Skeletal muscle tissue (tissue), 4 donors: ENCODE data around the gene CRNN. TPM values are rescaled to one million over a fixed set of nuclear protein-coding genes. Genes with fewer than 3 reads are reported as not detected.

Experiments
- H3K27ac ChIP-seq: one replicate; pipeline ENCODE4 v1.7.0; 2013; ENCODE audit warnings: mild to moderate bottlenecking, low read depth, low read length, inconsistent platforms
- H3K27me3 ChIP-seq, 3 donors: one replicate each; pipeline ENCODE4 v1.7.0; 2013; ENCODE audit warnings: low read length in 3 of 3; ENCODE audit not compliant: control insufficient read depth in 3 of 3, insufficient read depth in 3 of 3
- H3K36me3 ChIP-seq, 3 donors: one replicate each; pipeline ENCODE4 v1.7.0; 2013; ENCODE audit warnings: low read length in 3 of 3; ENCODE audit not compliant: control insufficient read depth in 3 of 3, insufficient read depth in 3 of 3
- H3K4me1 ChIP-seq, 3 donors: one replicate each; pipeline ENCODE4 v1.7.0; 2013; ENCODE audit warnings: low read length in 3 of 3, mild to moderate bottlenecking in 3 of 3; ENCODE audit not compliant: control insufficient read depth in 3 of 3, insufficient read depth in 3 of 3
- H3K4me3 ChIP-seq, 3 donors: one replicate each; pipeline ENCODE4 v1.7.0; 2013; ENCODE audit warnings: low read length in 3 of 3
- H3K9ac ChIP-seq, 3 donors: one replicate each; pipeline ENCODE4 v1.7.0; 2013; ENCODE audit warnings: low read length in 3 of 3, mild to moderate bottlenecking in 3 of 3, moderate library complexity in 2 of 3, low read depth in 1 of 3
- H3K9me3 ChIP-seq, 3 donors: one replicate each; pipeline ENCODE4 v1.7.0; 2013; ENCODE audit warnings: low read length in 3 of 3; ENCODE audit not compliant: control insufficient read depth in 3 of 3
- total RNA-seq: library from RNA; depleted of rRNA; stranded (reverse); fragments of >200 nt; gene quantifications from one replicate; pipeline ENCODE4 v1.2.3, GENCODE V29; 2014
- donor health status: Osteomylitis.

CRNN gene
- total RNA-seq, 1 donor from 2014 or later, result not detected

- no peaks in the 10 kb centered on the region for H3K36me3 ChIP-seq
- H3K27me3 ChIP-seq, result peaks cover 0 to 6% (median 2%) of the 10 kb centered on the region in 3 donors
- H3K4me3 ChIP-seq, result no peak overlapping the region
- no peak overlapping the region for H3K27ac ChIP-seq
- no peak overlapping the region for H3K9ac ChIP-seq
- peaks cover 0 to 5% (median 3%) of the 10 kb centered on the region in 3 donors for H3K4me1 ChIP-seq
- H3K9me3 ChIP-seq, result no peaks in the 10 kb centered on the region
Measured at GRCh38 chr1:152436593-152437496, 22.8 kb upstream of the CRNN start.

DNA sequence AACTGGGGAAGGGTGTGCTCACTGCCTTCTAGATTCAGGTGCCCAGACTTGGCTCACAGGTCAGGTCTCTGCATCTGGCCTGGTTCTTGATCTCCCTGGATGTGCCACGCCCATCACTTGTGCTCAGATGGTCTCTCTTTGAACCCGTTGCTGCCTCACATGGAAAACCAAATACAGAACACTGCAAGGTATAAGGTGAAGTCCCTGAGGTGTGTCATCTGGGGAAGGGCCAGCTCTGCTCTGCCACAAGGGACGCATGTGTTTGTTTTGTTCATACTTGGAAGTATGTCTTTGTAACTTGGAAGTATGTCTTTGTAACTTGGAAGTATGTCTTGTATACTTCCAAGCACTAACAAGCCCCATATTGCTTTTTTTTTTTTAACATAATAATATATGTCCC, 13.4 kb upstream of the CRNN start:
- no peaks in the 10 kb centered on the region for H3K36me3 ChIP-seq
- no peaks in the 10 kb centered on the region for H3K27me3 ChIP-seq
- no peak overlapping the region for H3K9ac ChIP-seq
- no peak overlapping the region for H3K27ac ChIP-seq
- no peaks in the 10 kb centered on the region for H3K4me1 ChIP-seq
- H3K4me3 ChIP-seq, result no peak overlapping the region
- H3K9me3 ChIP-seq, result peaks cover 0 to 3% (median 0%) of the 10 kb centered on the region in 3 donors

GRCh38 chr1:152426731-152427130, 12.7 kb upstream of the CRNN start:
- H3K27ac ChIP-seq, result no peak overlapping the region
- H3K4me3 ChIP-seq, result no peak overlapping the region
- no peaks in the 10 kb centered on the region for H3K4me1 ChIP-seq
- no peaks in the 10 kb centered on the region for H3K27me3 ChIP-seq
- no peak overlapping the region for H3K9ac ChIP-seq
- peaks cover 0 to 3% (median 0%) of the 10 kb centered on the region in 3 donors for H3K9me3 ChIP-seq
- no peaks in the 10 kb centered on the region for H3K36me3 ChIP-seq

DNA sequence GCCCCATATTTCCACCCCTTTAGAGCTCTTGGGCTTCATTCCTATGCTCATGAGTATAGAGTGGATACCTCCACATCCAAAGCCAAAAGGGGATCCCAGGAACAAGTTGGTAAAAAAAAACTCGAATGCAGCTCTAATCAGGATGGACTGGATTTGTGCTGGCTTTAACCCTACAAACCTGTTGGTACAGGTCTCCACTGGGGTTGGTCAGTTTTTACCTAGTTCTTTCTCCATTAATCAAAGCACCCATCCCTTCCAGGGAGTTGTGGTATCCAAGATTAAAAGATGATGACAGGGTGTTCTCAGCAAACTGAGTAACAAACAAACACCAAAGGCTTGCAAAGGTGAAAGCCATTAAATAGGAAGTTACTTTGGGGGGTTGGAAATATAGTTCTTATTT, 5.9 kb upstream of the CRNN start:
- Histone ChIP-seq H3K27me3 (no peaks in the 10 kb centered on the region), H3K9ac (no peak overlapping the region), H3K36me3 (no peaks in the 10 kb centered on the region), H3K27ac (no peak overlapping the region), H3K4me1 (no peaks in the 10 kb centered on the region), H3K4me3 (no peak overlapping the region), H3K9me3 (peaks cover 0 to 3% (median 0%) of the 10 kb centered on the region in 3 donors)

DNA sequence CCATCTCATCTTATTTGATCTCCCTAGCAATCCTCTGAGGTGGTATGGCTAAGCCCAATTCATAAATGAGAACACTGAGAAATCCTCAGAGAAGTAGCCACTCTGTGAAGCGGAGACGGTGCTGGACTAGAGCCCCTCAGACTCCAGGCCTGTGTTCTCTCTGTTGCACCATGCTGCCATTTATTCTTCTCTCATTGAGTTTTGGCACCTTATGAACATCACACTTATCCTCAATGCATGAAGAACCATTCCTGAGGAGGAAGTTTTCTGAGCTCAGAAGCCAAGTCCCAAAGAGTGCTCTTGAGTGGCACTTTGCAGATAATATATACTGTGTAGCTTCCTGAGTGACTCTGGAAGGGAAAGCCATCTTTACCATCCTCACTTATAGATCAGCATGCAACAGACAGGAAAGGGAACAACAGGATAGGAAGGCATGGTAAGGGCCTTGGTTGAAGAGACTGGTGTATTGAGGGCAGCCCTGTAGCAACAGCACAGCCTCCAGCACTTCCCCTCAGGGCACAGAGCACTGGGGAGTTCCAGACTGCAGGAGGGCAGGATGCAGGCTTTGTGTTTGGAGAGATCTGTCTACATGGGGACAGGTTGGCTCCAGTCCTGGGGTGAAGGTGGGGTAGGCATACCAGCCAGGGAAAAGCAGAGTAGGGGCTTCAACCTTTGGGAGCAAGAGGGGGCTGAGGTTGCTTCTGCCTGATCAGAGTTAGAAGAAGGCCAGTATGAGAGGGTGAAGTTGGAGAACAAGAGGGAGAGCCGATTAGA, 1.6 kb upstream of the CRNN start:
- Histone ChIP-seq H3K27ac (no peak overlapping the region), H3K4me1 (no peaks in the 10 kb centered on the region), H3K36me3 (no peaks in the 10 kb centered on the region), H3K4me3 (no peak overlapping the region), H3K9me3 (peaks cover 0 to 2% (median 0%) of the 10 kb centered on the region in 3 donors), H3K9ac (no peak overlapping the region), H3K27me3 (no peaks in the 10 kb centered on the region)

- Histone ChIP-seq H3K27ac (no peak overlapping the region), H3K9ac (no peak overlapping the region)
Measured at GRCh38 chr1:152412756-152413155, 1.3 kb downstream of the CRNN start.

DNA sequence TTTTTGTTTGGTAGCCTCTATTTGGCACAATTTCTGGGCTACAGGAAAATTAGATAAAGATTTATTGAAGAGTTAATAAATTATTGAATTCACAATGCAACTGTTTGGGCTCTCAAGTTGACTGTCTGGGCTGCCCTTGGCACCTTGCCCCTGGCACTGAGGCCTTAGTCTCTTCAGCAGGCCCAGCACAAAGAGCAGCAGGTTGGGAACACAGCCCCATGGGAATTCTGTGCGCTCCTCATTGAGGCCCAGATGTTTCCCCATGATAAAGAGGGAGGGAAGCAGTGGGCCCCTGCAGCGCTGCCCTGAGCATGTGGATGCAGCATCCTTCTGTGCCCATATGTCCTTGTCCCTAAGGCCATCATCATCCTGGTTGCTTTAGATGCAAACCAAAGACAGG, 2.9 kb downstream of the CRNN start:
- Histone ChIP-seq H3K4me3 (no peak overlapping the region), H3K4me1 (no peaks in the 10 kb centered on the region), H3K9ac (no peak overlapping the region), H3K27me3 (peaks cover 0 to 5% (median 4%) of the 10 kb centered on the region in 3 donors), H3K9me3 (peaks cover 0 to 2% (median 0%) of the 10 kb centered on the region in 3 donors), H3K27ac (no peak overlapping the region), H3K36me3 (no peaks in the 10 kb centered on the region)

More at GRCh38 chr1:152412756-152413155, 1.3 kb downstream of the CRNN start:
- no peak overlapping the region for H3K4me3 ChIP-seq
- no peaks in the 10 kb centered on the region for H3K36me3 ChIP-seq
- peaks cover 0 to 5% (median 4%) of the 10 kb centered on the region in 3 donors for H3K27me3 ChIP-seq
- no peaks in the 10 kb centered on the region for H3K4me1 ChIP-seq
- peaks cover 0 to 2% (median 0%) of the 10 kb centered on the region in 3 donors for H3K9me3 ChIP-seq

GRCh38 chr1:152410599-152410998, 3.5 kb downstream of the CRNN start:
- Histone ChIP-seq H3K4me3 (no peak overlapping the region), H3K9ac (no peak overlapping the region)

DNA sequence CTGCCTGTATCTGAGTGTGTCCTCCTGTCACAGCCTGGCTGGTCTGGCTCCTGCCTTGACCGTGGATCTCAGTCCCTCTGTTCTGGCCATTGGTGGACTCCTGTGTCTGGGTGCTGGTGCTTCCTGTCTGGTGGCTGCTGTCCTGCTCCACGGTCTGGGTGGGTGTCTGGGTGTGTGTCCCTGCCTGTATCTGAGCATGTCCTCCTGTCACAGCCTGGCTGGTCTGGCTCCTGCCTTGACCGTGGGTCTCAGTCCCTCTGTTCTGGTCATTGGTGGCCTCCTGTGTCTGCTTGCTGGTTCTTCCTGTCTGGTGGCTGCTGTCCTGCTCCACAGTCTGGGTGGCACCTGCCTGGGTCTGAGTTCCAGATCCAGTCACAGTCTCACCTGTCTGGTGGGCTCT, 4.0 kb downstream of the CRNN start:
- Histone ChIP-seq H3K4me1 (no peaks in the 10 kb centered on the region), H3K9ac (no peak overlapping the region), H3K27ac (no peak overlapping the region), H3K4me3 (no peak overlapping the region), H3K9me3 (no peaks in the 10 kb centered on the region), H3K27me3 (peaks cover 0 to 5% (median 4%) of the 10 kb centered on the region in 3 donors), H3K36me3 (no peaks in the 10 kb centered on the region)

More at GRCh38 chr1:152410599-152410998, 3.5 kb downstream of the CRNN start:
- Histone ChIP-seq H3K27ac (no peak overlapping the region), H3K36me3 (no peaks in the 10 kb centered on the region), H3K27me3 (peaks cover 0 to 5% (median 4%) of the 10 kb centered on the region in 3 donors), H3K9me3 (no peaks in the 10 kb centered on the region), H3K4me1 (no peaks in the 10 kb centered on the region)

DNA sequence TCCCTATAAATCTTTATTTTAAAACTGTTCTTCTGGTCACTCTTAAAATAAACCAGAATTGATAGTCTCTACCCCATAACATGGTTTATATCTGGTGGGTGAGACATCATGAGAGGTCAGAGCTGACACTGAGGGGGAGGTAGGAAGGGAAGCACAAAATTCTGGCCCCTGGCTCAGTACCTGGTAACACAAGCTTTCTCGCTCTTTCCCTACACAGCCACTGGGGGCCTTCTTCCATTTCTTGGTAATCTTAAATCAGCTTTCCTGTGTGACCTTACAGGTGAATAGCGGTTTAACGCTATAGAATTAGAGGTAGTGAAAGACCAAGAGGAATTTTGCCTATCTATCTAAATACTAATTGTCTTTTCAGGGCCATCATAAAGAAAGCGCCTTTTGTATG, 5.4 kb downstream of the CRNN start:
- peaks cover 0 to 5% (median 4%) of the 10 kb centered on the region in 3 donors for H3K27me3 ChIP-seq
- no peaks in the 10 kb centered on the region for H3K9me3 ChIP-seq
- no peak overlapping the region for H3K4me3 ChIP-seq
- no peak overlapping the region for H3K27ac ChIP-seq
- H3K9ac ChIP-seq, result no peak overlapping the region
- no peaks in the 10 kb centered on the region for H3K4me1 ChIP-seq
- H3K36me3 ChIP-seq, result no peaks in the 10 kb centered on the region
